GM23248 (cell line): ENCODE measurements around the gene LRMDA.

ENCODE experiments used
- EZH2 ChIP-seq: fragments of 200-600 bp; sonication (generic); IDR thresholded peaks from 2 replicates; pipeline ENCODE4 v1.6.1; 2018; ENCODE audit warnings: antibody characterized with exemption, mild to moderate bottlenecking; ENCODE audit not compliant: insufficient read depth, poor library complexity, severe bottlenecking
- EZH2phosphoT487 ChIP-seq: fragments of 200-600 bp; sonication (generic); IDR thresholded peaks from 2 replicates; pipeline ENCODE4 v1.6.1; 2018; ENCODE audit warnings: antibody characterized with exemption, moderate library complexity, mild to moderate bottlenecking, low read depth; ENCODE audit not compliant: insufficient read depth

DNA sequence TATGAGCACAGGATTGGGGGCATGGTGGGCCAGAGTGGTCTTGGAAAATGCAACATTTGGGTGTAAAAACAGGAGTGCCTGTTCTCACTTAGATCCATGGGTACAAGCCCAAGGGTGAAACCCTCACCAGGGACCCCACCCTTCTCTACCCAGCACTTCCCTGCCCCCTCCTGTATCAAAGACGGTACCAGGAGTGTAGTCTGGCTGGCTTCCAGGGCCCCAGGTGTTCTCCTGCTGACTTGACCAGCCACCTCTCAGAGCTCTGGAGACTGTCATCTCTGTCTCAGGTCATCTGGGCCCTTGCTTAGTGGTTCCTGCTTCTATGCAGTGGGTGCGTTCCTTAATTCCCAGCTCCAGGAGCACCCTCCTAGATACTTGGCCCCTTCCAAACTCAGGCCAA, 447.2 kb downstream of the LRMDA start:
- no peak for TF ChIP-seq EZH2phosphoT487
- no peak for TF ChIP-seq EZH2
